HepG2 (cell line): Measurements from ENCODE around the gene HMGN5. TPM values are rescaled to one million over a fixed set of nuclear protein-coding genes. Genes with fewer than 3 reads are reported as not detected.

Source experiments
- ATAC-seq: fragments of 200-7000 bp; cut with Tn5 transposase; 3 replicates; pipeline ENCODE4 v1.9.1; 2020; ENCODE audit warnings: mild to moderate bottlenecking, moderate library complexity
- Bru-seq: library from RNA; stranded (reverse); fragments of 400-500 nt; gene quantifications from one replicate; lab custom pipeline; 2021; lab: Mats Ljungman, UMichigan
- BruChase-seq, 2 experiments: library from RNA; stranded (reverse); fragments of 400-500 nt; gene quantifications; one replicate each; lab custom pipeline; 2021; lab: Mats Ljungman, UMichigan
- BruUV-seq: library from RNA; stranded (reverse); fragments of 400-500 nt; replicated peaks from 2 replicates; lab custom pipeline; 2021; lab: Mats Ljungman, UMichigan
- CTCF ChIA-PET: fragments of 300-600 bp; formaldehyde crosslinking; extraction: SDS; loops from one replicate; lab custom pipeline; 2021; ENCODE audit warnings: low total read pairs, inconsistent platforms, low intra/inter-chr PET ratio; lab: Yijun Ruan, JAX
- POLR2A ChIA-PET: fragments of 350-600 bp; sonication (Branson Sonifier 250); formaldehyde crosslinking; loops from one replicate; lab custom pipeline; 2020; ENCODE audit warnings: antibody characterized with exemption, inconsistent platforms; lab: Yijun Ruan, JAX
- DNase-seq: peaks from one replicate; pipeline ENCODE4 v3.0.0-alpha.2; 2015; ENCODE audit warnings: low spot score
- FAIRE-seq: peaks from 3 replicates; lab custom pipeline; 2011; peaks lifted over from hg19 to GRCh38; lab: Jason Lieb, UNC
- H2AFZ ChIP-seq: one replicate; pipeline ENCODE4 v1.6.1; 2011; ENCODE audit warnings: low read length, inconsistent platforms
- H3K27ac ChIP-seq: fragments of 300-600 bp; 3 replicates; pipeline ENCODE4 v1.8.0; 2011; ENCODE audit warnings: mixed run types, mild to moderate bottlenecking, mixed read lengths, low read length, inconsistent platforms; ENCODE audit not compliant: insufficient read depth; ENCODE audit errors: extremely low read length
- H3K27me3 ChIP-seq, 2 experiments: fragments of 200-600 bp in 1 of 2; 2 replicates in 1 of 2; 3 replicates in 1 of 2; pipeline versions ENCODE4 v1.6.0 to v1.8.0; 2011; ENCODE audit warnings: low read length in 2 of 2, mild to moderate bottlenecking in 2 of 2, moderate library complexity in 2 of 2, inconsistent platforms in 1 of 2; ENCODE audit not compliant: insufficient read depth in 2 of 2, control insufficient read depth in 1 of 2
- H3K36me3 ChIP-seq, 2 experiments: fragments of 200-600 bp in 1 of 2; replicated peaks in 1 of 2; 2 replicates in 1 of 2; 3 replicates in 1 of 2; pipeline versions ENCODE4 v1.5.1 to v1.8.0; 2011; ENCODE audit warnings: low read length in 2 of 2, inconsistent platforms in 1 of 2; ENCODE audit not compliant: insufficient read depth in 2 of 2, control insufficient read depth in 1 of 2
- H3K4me1 ChIP-seq: 2 replicates; pipeline ENCODE4 v1.5.1; 2012; ENCODE audit warnings: low read length, inconsistent platforms; ENCODE audit not compliant: insufficient read depth
- H3K4me2 ChIP-seq: 2 replicates; pipeline ENCODE4 v1.6.0; 2011; ENCODE audit warnings: low read depth, low read length, inconsistent platforms
- H3K4me3 ChIP-seq, 3 experiments: fragments of 200-600 bp in 1 of 3; sonication (generic), shearing (Covaris generic) in 1 of 3; replicated peaks in 1 of 3; 2 replicates each; pipeline ENCODE4 v1.5.1; 2011 to 2016; ENCODE audit warnings: low read length in 3 of 3, inconsistent platforms in 2 of 3, low read depth in 2 of 3, mild to moderate bottlenecking in 2 of 3, control low read depth in 1 of 3, mixed read lengths in 1 of 3; ENCODE audit not compliant: insufficient read depth in 1 of 3
- H3K79me2 ChIP-seq: one replicate; pipeline ENCODE4 v1.6.1; 2011; ENCODE audit warnings: low read length, inconsistent platforms; ENCODE audit not compliant: insufficient read depth
- H3K9ac ChIP-seq: 2 replicates; pipeline ENCODE4 v1.6.0; 2011; ENCODE audit warnings: mild to moderate bottlenecking, low read depth, low read length, inconsistent platforms; ENCODE audit not compliant: insufficient read depth
- H3K9me3 ChIP-seq: 2 replicates; pipeline ENCODE4 v1.5.1; 2012; ENCODE audit warnings: mild to moderate bottlenecking, low read length
- H4K20me1 ChIP-seq: 2 replicates; pipeline ENCODE4 v1.6.0; 2011; ENCODE audit warnings: inconsistent platforms, mild to moderate bottlenecking, low read length, moderate library complexity; ENCODE audit not compliant: insufficient read depth
- CHD2 ChIP-seq: IDR thresholded peaks from 2 replicates; pipeline ENCODE4 v1.6.1; 2011; ENCODE audit warnings: low read depth, low read length, improper control_type of control experiment
- ELF1 ChIP-seq: sonication (generic); formaldehyde crosslinking; IDR thresholded peaks from 2 replicates; pipeline ENCODE4 v1.4.0; 2020; ENCODE audit warnings: missing genetic modification reagents
- HCFC1 ChIP-seq: fragments of 150-350 bp; IDR thresholded peaks from 2 replicates; pipeline ENCODE4 v1.6.1; 2014; ENCODE audit warnings: low read depth, low read length
- HHEX ChIP-seq: IDR thresholded peaks from 2 replicates; pipeline ENCODE4 v1.6.1; 2016; ENCODE audit warnings: control low read depth
- KMT2A ChIP-seq: sonication (generic); formaldehyde crosslinking; IDR thresholded peaks from 2 replicates; pipeline ENCODE4 v1.4.0; 2020; ENCODE audit warnings: missing genetic modification reagents
- PHF8 ChIP-seq: sonication (generic); formaldehyde crosslinking; IDR thresholded peaks from 2 replicates; pipeline ENCODE4 v1.5.0; 2020; ENCODE audit warnings: missing genetic modification reagents
- POLR2A ChIP-seq, 2 experiments: IDR thresholded peaks; 2 replicates each; pipeline ENCODE4 v1.6.1; 2011; ENCODE audit warnings: low read depth in 2 of 2, low read length in 2 of 2, mild to moderate bottlenecking in 1 of 2, moderate library complexity in 1 of 2; ENCODE audit not compliant: insufficient read depth in 1 of 2
- POLR2G ChIP-seq: fragments of 200-400 bp; formaldehyde crosslinking; IDR thresholded peaks from 2 replicates; pipeline ENCODE4 v1.6.1; 2018; ENCODE audit warnings: mild to moderate bottlenecking, low read depth, low read length, moderate library complexity
- STAT5B ChIP-seq: sonication (generic); formaldehyde crosslinking; IDR thresholded peaks from 2 replicates; pipeline ENCODE4 v1.4.0; 2020; ENCODE audit warnings: missing genetic modification reagents
- ZBTB3 ChIP-seq: sonication (generic); formaldehyde crosslinking; IDR thresholded peaks from 2 replicates; pipeline ENCODE4 v1.4.0; 2020; ENCODE audit warnings: low read depth, mild to moderate bottlenecking, moderate library complexity, missing genetic modification reagents, borderline replicate concordance
- ZFX ChIP-seq: sonication (generic); formaldehyde crosslinking; IDR thresholded peaks from 2 replicates; pipeline ENCODE4 v1.4.0; 2020; ENCODE audit warnings: mild to moderate bottlenecking, low read depth, missing genetic modification reagents, moderate library complexity
- ZGPAT ChIP-seq: IDR thresholded peaks from 2 replicates; pipeline ENCODE4 v1.6.1; 2016; ENCODE audit warnings: mild to moderate bottlenecking
- ZNF263 ChIP-seq: sonication (generic); formaldehyde crosslinking; IDR thresholded peaks from 2 replicates; pipeline ENCODE4 v1.4.0; 2020; ENCODE audit warnings: missing genetic modification reagents
- ZNF567 ChIP-seq: sonication (generic); formaldehyde crosslinking; IDR thresholded peaks from 2 replicates; pipeline ENCODE4 v1.8.1; 2023; ENCODE audit warnings: mild to moderate bottlenecking, missing genetic modification reagents, borderline replicate concordance
- ZNF782 ChIP-seq: sonication (generic); formaldehyde crosslinking; IDR thresholded peaks from 2 replicates; pipeline ENCODE4 v1.4.0; 2020; ENCODE audit warnings: missing genetic modification reagents, mild to moderate bottlenecking, borderline replicate concordance
- WGBS: methylation state at CpG from one replicate; pipeline ENCODE4 v1.1.6; 2017; ENCODE audit warnings: low lambda C conversion rate; 5-methylcytosine and 5-hydroxymethylcytosine counted together
- in situ Hi-C: cut with HindIII; loops from 2 replicates; pipeline ENCODE4 v1.10.0; 2017; ENCODE audit warnings: low pct_unique_long_range_greater_than_20kb; ENCODE audit not compliant: extremely low pct_ligation_motif_present
- intact Hi-C: fragments of 100-400 bp; cut with micrococcal nuclease; formaldehyde crosslinking; loops from one replicate; pipeline ENCODE4 v1.10.0; 2022; ENCODE audit not compliant: unreplicated experiment
- long read RNA-seq, 2 experiments: library from RNA in 1 of 2; library from polyadenylated mRNA in 1 of 2; stranded (forward) in 1 of 2; unstranded in 1 of 2; transcript quantifications; one replicate each; pipeline ENCODE4 v2.0.0, GENCODE V29; 2019 to 2022
- polyA minus RNA-seq, 3 experiments: library from RNA; depleted of rRNA, polyadenylated mRNA; stranded (reverse); fragments of >200 nt; gene quantifications; 2 replicates each; pipeline ENCODE4 v1.2.3, GENCODE V29; 2011; ENCODE audit warnings: low replicate concordance in 1 of 3
- polyA plus RNA-seq, 8 experiments: library from polyadenylated mRNA; depleted of rRNA in 3 of 8; stranded (reverse) in 7 of 8; unstranded in 1 of 8; fragments of >200 nt; fragmentation: Illumina TruSeq in 4 of 8; extraction: Trizol in 4 of 8; gene quantifications; 2 replicates each; pipeline versions ENCODE4 v1.2.1 to v1.2.3, GENCODE V29; 2011 to 2016; ENCODE audit warnings: low read depth in 4 of 8, missing spikeins in 1 of 8, mixed read lengths in 1 of 8; ENCODE audit not compliant: insufficient read depth in 1 of 8
- total RNA-seq, 5 experiments: library from RNA; depleted of rRNA; stranded (reverse); fragments of >200 nt; fragmentation: Illumina TruSeq; extraction: Trizol; gene quantifications; 2 replicates each; pipeline ENCODE4 v1.2.3, GENCODE V29; 2016; ENCODE audit warnings: low read depth in 1 of 5

Gene HMGN5
- total RNA-seq (2016; rRNA removed; fragmentation: Illumina TruSeq; extraction: Trizol): 0.24 and 0.36 TPM in 2 replicates
- total RNA-seq (2016; cell fraction: cytosol; rRNA removed; fragmentation: Illumina TruSeq; extraction: Trizol; ENCODE audit: low read depth): not detected in 2 replicates
- total RNA-seq (2016; cell fraction: insoluble cytoplasmic fraction; rRNA removed; fragmentation: Illumina TruSeq; extraction: Trizol): 0.24 TPM in 1 of 2 replicates, not detected in the other
- 0.19 and 0.41 TPM in 2 replicates for total RNA-seq (2016; cell fraction: membrane; rRNA removed; fragmentation: Illumina TruSeq; extraction: Trizol)
- total RNA-seq (2016; cell fraction: nucleus; rRNA removed; fragmentation: Illumina TruSeq; extraction: Trizol): 0.22 TPM in 1 of 2 replicates, not detected in the other
- 0.31 and 0.44 TPM in 2 replicates for polyA plus RNA-seq (2011; rRNA removed)
- polyA plus RNA-seq (2011; cell fraction: cytosol; rRNA removed): 0.16 and 0.35 TPM in 2 replicates
- 0.09 TPM in 1 of 2 replicates, not detected in the other for polyA plus RNA-seq (2011; cell fraction: nucleus; rRNA removed)
- 0.37 and 1.4 TPM in 2 replicates for polyA plus RNA-seq (2012)
- polyA plus RNA-seq (2016; cell fraction: cytosol; fragmentation: Illumina TruSeq; extraction: Trizol; ENCODE audit: low read depth): 0.07 TPM in 1 of 2 replicates, not detected in the other
- polyA plus RNA-seq (2016; cell fraction: insoluble cytoplasmic fraction; fragmentation: Illumina TruSeq; extraction: Trizol; ENCODE audit: low read depth): 1.2 and 1.9 TPM in 2 replicates
- 0.33 TPM in 1 of 2 replicates, not detected in the other for polyA plus RNA-seq (2016; cell fraction: membrane; fragmentation: Illumina TruSeq; extraction: Trizol; ENCODE audit: low read depth)
- polyA plus RNA-seq (2016; cell fraction: nucleus; fragmentation: Illumina TruSeq; extraction: Trizol; ENCODE audit: insufficient read depth, low read depth): 1.1 and 1.2 TPM in 2 replicates
- 4.7 TPM in 1 of 2 replicates, not detected in the other for polyA minus RNA-seq (2011; rRNA and poly(A)+ RNA removed; ENCODE audit: low replicate concordance)
- not detected in 2 replicates for polyA minus RNA-seq (2011; cell fraction: cytosol; rRNA and poly(A)+ RNA removed)
- polyA minus RNA-seq (2011; cell fraction: nucleus; rRNA and poly(A)+ RNA removed): 0.75 and 0.77 TPM in 2 replicates
- percentile 28 among the genes with signal in this experiment for Bru-seq, nascent RNA
- BruChase-seq, experiment 1, labeled RNA remaining after a 6-hour chase: percentile 22 among the genes with signal in this experiment
- percentile 27 among the genes with signal in this experiment for BruChase-seq, experiment 2, labeled RNA remaining after a 2-hour chase
- long read RNA-seq, experiment 1: 0 reads
- long read RNA-seq, experiment 2: 0 reads

- Histone ChIP-seq H3K36me3 (no peaks in the 10 kb centered on the region), H3K79me2 (no peaks in the 10 kb centered on the region), H3K9me3 (no peaks in the 10 kb centered on the region), H3K4me2 (peak within 1 kb of the TSS; percentile 67), H3K27me3 (no peaks in the 10 kb centered on the region), H2AFZ (peak within 1 kb of the TSS; percentile 83), H3K4me1 (no peaks in the 10 kb centered on the region), H4K20me1 (no peaks in the 10 kb centered on the region), H3K4me3 (peak within 1 kb of the TSS; percentile 74 to 79 (median 77)), H3K27ac (peak within 1 kb of the TSS; percentile 51), H3K9ac (peak within 1 kb of the TSS; percentile 72)
- POLR2A ChIA-PET: interaction anchor here (0.7 kb wide), 1 partner anchor 160 kb away, joined by 3 read pairs; no protein-coding TSS in a partner anchor
- no TSS peak for BruUV-seq
- under 1% methylated on average over 16 of the region's 23 CpGs for WGBS
- FAIRE-seq (no peak), DNase-seq (peak; percentile 61), ATAC-seq (peak; percentile 100)
- intact Hi-C loops: loop anchor here (10.0 kb wide), 1 partner anchor 387 kb away; no protein-coding TSS in a partner anchor
- CTCF ChIA-PET: no interaction called here
- in situ Hi-C loops: no loop called here
- no peak for TF ChIP-seq ZNF263 (CRISPR knock-in tag)
- no peak for TF ChIP-seq ZGPAT (CRISPR knock-in tag)
- TF ChIP-seq HHEX (CRISPR knock-in tag): no peak
- no peak for TF ChIP-seq HCFC1
- peak; percentile 79 for TF ChIP-seq CHD2
- TF ChIP-seq ZNF567 (CRISPR knock-in tag): no peak
- peak; percentile 55 for TF ChIP-seq POLR2G
- peak; percentile 46; the same call in 1 of the 2 replicates for TF ChIP-seq PHF8
- peak; percentile 45; the same call in 1 of the 2 replicates for TF ChIP-seq ELF1 (CRISPR knock-in tag)
- TF ChIP-seq ZNF782 (CRISPR knock-in tag): no peak
- peak in 1 of 2 experiments; percentile 28; a peak in 1 of 4 replicates for TF ChIP-seq POLR2A (IDR thresholded peaks at IDR 0.05; ENCODE audit: insufficient read depth in 1 of 2, low read depth in 2 of 2, low read length in 2 of 2)
- TF ChIP-seq ZFX (CRISPR knock-in tag): no peak
- no peak for TF ChIP-seq STAT5B (CRISPR knock-in tag)
- TF ChIP-seq ZBTB3: no peak
- TF ChIP-seq KMT2A (CRISPR knock-in tag): 0 out of 2 replicates have a peak, but pooled peaks have one; percentile 17
Measured at GRCh38 chrX:81201671-81202455, at the start of gene HMGN5, which contains the start of gene SH3BGRL. Gene HMGN5 (minus strand): TSS chrX:81201913. CDS start chrX:81121549, 80,364 bp downstream. Gene SH3BGRL (plus strand): TSS chrX:81202102. CDS start chrX:81202201, 99 bp downstream.
